Adrenal gland (tissue), 12 donors: ENCODE results near the gene SEMA5A. TPM values are rescaled to one million over a fixed set of nuclear protein-coding genes. Genes with fewer than 3 reads are reported as not detected.

Experiments
- DNase-seq, 7 donors: peaks; one replicate each; pipeline ENCODE4 v3.0.0-alpha.2; 2019 to 2020
- H3K27ac ChIP-seq, 5 donors: fragments of 200-600 bp; sonication (generic) in 4 of 5; 1 replicate in 3 of 5; 2 replicates in 2 of 5; pipeline versions ENCODE4 v1.5.1 to v1.8.0; 2016 to 2020; ENCODE audit warnings: mild to moderate bottlenecking in 1 of 5
- H3K27me3 ChIP-seq: fragments of 200-600 bp; 2 replicates; pipeline ENCODE4 v1.8.0; 2021
- H3K36me3 ChIP-seq, 2 donors: fragments of 200-600 bp; replicated peaks in 1 of 2; 1 replicate in 1 of 2; 2 replicates in 1 of 2; pipeline versions ENCODE4 v1.5.1 to v1.8.0; 2018 to 2022
- H3K4me1 ChIP-seq, 2 donors: fragments of 200-600 bp; replicated peaks in 1 of 2; 1 replicate in 1 of 2; 2 replicates in 1 of 2; pipeline versions ENCODE4 v1.5.1 to v1.8.0; 2018 to 2021
- H3K4me3 ChIP-seq, 4 donors: fragments of 200-600 bp; sonication (generic) in 3 of 4; one replicate each; pipeline ENCODE4 v1.5.1; 2016 to 2018
- H3K9me3 ChIP-seq, 3 donors: fragments of 200-600 bp; sonication (generic) in 1 of 3; replicated peaks in 1 of 3; 1 replicate in 2 of 3; 2 replicates in 1 of 3; pipeline versions ENCODE4 v1.5.1 to v1.8.0; 2016 to 2021
- POLR2A ChIP-seq, 2 donors: fragments of 450-650 bp; IDR thresholded peaks; one replicate each; pipeline ENCODE4 v1.6.1; 2017; ENCODE audit warnings: antibody characterized with exemption in 2 of 2, mild to moderate bottlenecking in 2 of 2, moderate library complexity in 1 of 2
- WGBS, 4 donors: extraction: QIAGEN DNeasy Blood & Tissue Kit in 2 of 4; methylation state at CpG; one replicate each; pipeline versions ENCODE4 v1.1.5 to v1.1.7; 2013 to 2017; 5-methylcytosine and 5-hydroxymethylcytosine counted together
- intact Hi-C, 2 donors: fragments of 100-400 bp; cut with DNase I; formaldehyde crosslinking; loops; one replicate each; pipeline versions ENCODE4 v1.14.1 to v1.15.0; 2022 to 2023
- polyA plus RNA-seq, 3 donors: library from polyadenylated mRNA; stranded (reverse); fragments of 200-250 nt in 2 of 3; fragments of 350-450 nt in 1 of 3; fragmentation: Illumina TruSeq in 1 of 3; extraction: RNeasy Lipid Tissue Mini Kit (QIAGEN cat#74804) in 1 of 3; gene quantifications; one replicate each; pipeline ENCODE4 v1.2.3, GENCODE V29; 2013 to 2014
- total RNA-seq, 9 donors: library from RNA; depleted of rRNA in 4 of 9; stranded (reverse); fragments of >200 nt in 4 of 9; fragments of 120-200 nt in 1 of 9; fragmentation: NEBNext Ultra II Directional in 1 of 9; extraction: Animal tissue kit (Norgen Biotek cat#: 25700) in 1 of 9; gene quantifications; one replicate each; pipeline versions ENCODE4 v1.1.0 to v1.2.4, GENCODE V29; 2013 to 2023
- TF ChIP-seq, protein P1 (sequence below), 6 experiments: fragments of 450-650 bp in 4 of 6; fragments of 200-600 bp in 2 of 6; sonication (generic) in 1 of 6; IDR thresholded peaks; 1 replicate in 5 of 6; 2 replicates in 1 of 6; pipeline versions ENCODE4 v1.5.1 to v1.8.0; 2016 to 2021; ENCODE audit warnings: antibody characterized with exemption in 6 of 6, mild to moderate bottlenecking in 2 of 6, moderate library complexity in 1 of 6
- donor health status: healthy with polysubstance abuse.
- donor health status: Bipolar disorder and iron deficiency.
- donor health status: DM: yes; HTN: yes; CAD: no.
- donor health status: DM: no; HTN: no; CAD: no.
- donor health status: DM: no; HTN: no; CAD: no.
- donor health status: DM: yes; HTN: yes; CAD: no.

The SEMA5A gene
- total and polyA plus RNA-seq, 12 donors: 0.40 to 6.0 (median 2.6) TPM

DNA sequence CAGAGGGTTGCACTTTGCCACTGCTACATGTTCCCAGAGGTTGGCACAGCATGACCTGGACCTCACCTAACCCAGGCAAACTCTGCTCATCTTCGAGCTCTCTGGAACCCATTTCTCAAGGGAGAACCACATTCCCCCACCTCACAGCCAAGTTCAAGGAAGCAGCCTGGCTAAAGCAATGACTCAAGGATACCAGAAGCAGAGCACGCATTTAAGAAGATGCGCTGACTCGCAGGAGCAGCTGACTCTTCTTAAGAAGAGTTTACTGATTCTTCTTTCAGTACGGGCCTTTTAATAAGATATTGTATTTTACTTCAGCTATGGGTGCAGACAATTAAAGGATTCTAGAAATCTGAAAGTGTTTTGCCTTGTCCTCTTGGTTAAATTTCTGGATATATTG, 4.1 kb upstream of the SEMA5A start:
- TF ChIP-seq POLR2A (IDR thresholded peaks at IDR 0.05): no peak
- TF ChIP-seq, protein P1, sequence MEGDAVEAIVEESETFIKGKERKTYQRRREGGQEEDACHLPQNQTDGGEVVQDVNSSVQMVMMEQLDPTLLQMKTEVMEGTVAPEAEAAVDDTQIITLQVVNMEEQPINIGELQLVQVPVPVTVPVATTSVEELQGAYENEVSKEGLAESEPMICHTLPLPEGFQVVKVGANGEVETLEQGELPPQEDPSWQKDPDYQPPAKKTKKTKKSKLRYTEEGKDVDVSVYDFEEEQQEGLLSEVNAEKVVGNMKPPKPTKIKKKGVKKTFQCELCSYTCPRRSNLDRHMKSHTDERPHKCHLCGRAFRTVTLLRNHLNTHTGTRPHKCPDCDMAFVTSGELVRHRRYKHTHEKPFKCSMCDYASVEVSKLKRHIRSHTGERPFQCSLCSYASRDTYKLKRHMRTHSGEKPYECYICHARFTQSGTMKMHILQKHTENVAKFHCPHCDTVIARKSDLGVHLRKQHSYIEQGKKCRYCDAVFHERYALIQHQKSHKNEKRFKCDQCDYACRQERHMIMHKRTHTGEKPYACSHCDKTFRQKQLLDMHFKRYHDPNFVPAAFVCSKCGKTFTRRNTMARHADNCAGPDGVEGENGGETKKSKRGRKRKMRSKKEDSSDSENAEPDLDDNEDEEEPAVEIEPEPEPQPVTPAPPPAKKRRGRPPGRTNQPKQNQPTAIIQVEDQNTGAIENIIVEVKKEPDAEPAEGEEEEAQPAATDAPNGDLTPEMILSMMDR (IDR thresholded peaks at IDR 0.05): no peak
- H3K27me3 ChIP-seq: no peaks in the 10 kb centered on the region
- intact Hi-C loops: loop anchor here (5.0 to 10.0 kb wide), 2 partner anchors 185 to 188 kb away; no protein-coding TSS in a partner anchor
- H3K36me3 ChIP-seq: no peaks in the 10 kb centered on the region
- no peak for DNase-seq
- H3K9me3 ChIP-seq: no peaks in the 10 kb centered on the region
- H3K4me3 ChIP-seq: no peak overlapping the region
- peaks cover 8 to 15% of the 10 kb centered on the region in 2 donors for H3K4me1 ChIP-seq
- 82 to 93% (median 89%) methylated on average over 5 of the region's 5 CpGs for WGBS, 4 donors
- no peak overlapping the region for H3K27ac ChIP-seq

GRCh38 chr5:9547122-9547947, 1.5 kb upstream of the SEMA5A start:
- Histone ChIP-seq H3K4me3 (peak overlapping the region in 1 of 4 donors; percentile 86), H3K4me1 (peaks cover 13 to 23% of the 10 kb centered on the region in 2 donors), H3K36me3 (no peaks in the 10 kb centered on the region), H3K9me3 (no peaks in the 10 kb centered on the region), H3K27ac (peak overlapping the region in 2 of 5 donors; percentile 68 to 84), H3K27me3 (no peaks in the 10 kb centered on the region)
- 54 to 67% (median 57%) methylated on average over 17 to 18 of the region's 18 CpGs for WGBS, 4 donors
- intact Hi-C loops: loop anchor here (5.0 to 10.0 kb wide), 2 partner anchors 183 to 185 kb away; no protein-coding TSS in a partner anchor
- DNase-seq: peak in 2 of 7 donors; percentile 14 to 27
- no peak for TF ChIP-seq POLR2A (IDR thresholded peaks at IDR 0.05)
- TF ChIP-seq, protein P1 (IDR thresholded peaks at IDR 0.05): no peak

DNA sequence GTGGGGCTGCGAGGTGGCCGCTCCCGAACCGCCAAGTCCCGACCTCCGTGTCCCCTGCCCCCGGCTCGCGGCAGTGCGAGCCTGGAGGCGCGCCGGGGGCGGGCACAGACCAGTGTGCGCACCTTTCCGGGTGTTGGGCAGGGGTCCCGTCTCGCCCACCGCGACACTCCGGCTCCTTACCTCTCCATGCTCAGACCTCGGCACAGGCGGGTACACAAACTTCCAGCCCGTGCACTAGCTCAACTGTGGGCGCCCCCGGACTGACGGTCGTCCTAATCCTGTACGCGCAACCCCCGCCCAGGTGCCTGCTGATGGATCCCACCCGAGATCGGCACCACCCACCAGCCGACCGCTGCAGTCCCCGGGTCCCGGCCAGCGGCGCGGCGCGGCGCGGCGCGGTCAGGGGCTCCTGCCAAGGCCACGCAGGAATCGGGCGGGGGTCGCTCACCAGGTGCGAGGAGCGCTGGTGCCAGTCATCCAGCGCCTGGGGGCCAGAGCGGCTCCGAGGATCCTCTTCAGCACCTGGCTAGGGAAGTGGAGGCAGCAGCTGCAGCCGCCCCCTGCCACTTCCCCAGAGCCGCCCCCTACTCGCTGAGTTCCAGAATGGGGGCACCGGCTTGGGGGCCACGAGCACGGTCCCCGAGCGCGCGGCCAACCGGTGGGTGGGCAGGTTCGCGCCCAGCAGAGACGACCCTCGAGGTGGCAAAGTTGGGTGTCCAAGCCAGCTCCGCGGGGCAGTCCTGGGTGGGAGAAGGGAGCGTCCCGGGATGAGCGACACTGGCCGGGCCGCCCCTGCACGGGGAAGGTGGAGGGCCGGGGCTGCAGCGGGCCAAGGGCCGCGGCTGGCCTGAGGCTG, 511 bp downstream of the SEMA5A start:
- Histone ChIP-seq H3K27ac (peak overlapping the region in 1 of 5 donors; percentile 84), H3K4me1 (peaks cover 13 to 23% of the 10 kb centered on the region in 2 donors), H3K27me3 (no peaks in the 10 kb centered on the region), H3K4me3 (peak overlapping the region in 3 of 4 donors; percentile 28 to 86 (median 42)), H3K9me3 (no peaks in the 10 kb centered on the region), H3K36me3 (no peaks in the 10 kb centered on the region)
- intact Hi-C loops: loop anchor here (5.0 to 10.0 kb wide), 2 partner anchors 181 to 183 kb away; no protein-coding TSS in a partner anchor
- 0 to 2% (median 0%) methylated on average over 25 to 82 of the region's 82 CpGs for WGBS, 4 donors
- DNase-seq: peak in 1 of 7 donors; percentile 56
- TF ChIP-seq, protein P1 (IDR thresholded peaks at IDR 0.05): no peak
